Subcutaneous adipose tissue (tissue), 4 donors: Measurements from ENCODE around the gene SLC25A22. TPM values are rescaled to one million over a fixed set of nuclear protein-coding genes. Genes with fewer than 3 reads are reported as not detected.

Experiments
- total RNA-seq, 4 donors: library from RNA; depleted of rRNA; stranded (reverse); fragments of >200 nt; gene quantifications; one replicate each; pipeline ENCODE4 v1.1.0, GENCODE V29; 2016
- TF ChIP-seq, protein P1 (sequence below): fragments of 450-650 bp; IDR thresholded peaks from one replicate; pipeline ENCODE4 v1.5.1; 2016; ENCODE audit warnings: low read depth, mild to moderate bottlenecking, control low read depth, antibody characterized with exemption, moderate library complexity

The SLC25A22 gene
- total RNA-seq, 4 donors from 2014 or later = 2.5 to 12.8 (median 3.7) TPM

DNA sequence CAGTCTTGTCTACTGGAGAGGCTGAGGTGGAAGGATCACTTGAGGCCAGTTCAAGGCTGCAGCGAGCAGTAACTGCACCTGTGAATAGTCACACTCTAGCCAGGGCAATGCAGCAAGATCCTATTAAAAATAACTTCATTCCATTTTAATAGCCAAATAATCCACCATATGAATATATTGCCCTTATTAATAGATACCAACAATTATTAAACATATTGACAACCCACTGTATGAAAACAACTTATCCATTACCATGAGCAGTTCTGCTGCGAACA is 31.2 kb downstream of the SLC25A22 start:
- TF ChIP-seq, protein P1, sequence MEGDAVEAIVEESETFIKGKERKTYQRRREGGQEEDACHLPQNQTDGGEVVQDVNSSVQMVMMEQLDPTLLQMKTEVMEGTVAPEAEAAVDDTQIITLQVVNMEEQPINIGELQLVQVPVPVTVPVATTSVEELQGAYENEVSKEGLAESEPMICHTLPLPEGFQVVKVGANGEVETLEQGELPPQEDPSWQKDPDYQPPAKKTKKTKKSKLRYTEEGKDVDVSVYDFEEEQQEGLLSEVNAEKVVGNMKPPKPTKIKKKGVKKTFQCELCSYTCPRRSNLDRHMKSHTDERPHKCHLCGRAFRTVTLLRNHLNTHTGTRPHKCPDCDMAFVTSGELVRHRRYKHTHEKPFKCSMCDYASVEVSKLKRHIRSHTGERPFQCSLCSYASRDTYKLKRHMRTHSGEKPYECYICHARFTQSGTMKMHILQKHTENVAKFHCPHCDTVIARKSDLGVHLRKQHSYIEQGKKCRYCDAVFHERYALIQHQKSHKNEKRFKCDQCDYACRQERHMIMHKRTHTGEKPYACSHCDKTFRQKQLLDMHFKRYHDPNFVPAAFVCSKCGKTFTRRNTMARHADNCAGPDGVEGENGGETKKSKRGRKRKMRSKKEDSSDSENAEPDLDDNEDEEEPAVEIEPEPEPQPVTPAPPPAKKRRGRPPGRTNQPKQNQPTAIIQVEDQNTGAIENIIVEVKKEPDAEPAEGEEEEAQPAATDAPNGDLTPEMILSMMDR = no peak

DNA sequence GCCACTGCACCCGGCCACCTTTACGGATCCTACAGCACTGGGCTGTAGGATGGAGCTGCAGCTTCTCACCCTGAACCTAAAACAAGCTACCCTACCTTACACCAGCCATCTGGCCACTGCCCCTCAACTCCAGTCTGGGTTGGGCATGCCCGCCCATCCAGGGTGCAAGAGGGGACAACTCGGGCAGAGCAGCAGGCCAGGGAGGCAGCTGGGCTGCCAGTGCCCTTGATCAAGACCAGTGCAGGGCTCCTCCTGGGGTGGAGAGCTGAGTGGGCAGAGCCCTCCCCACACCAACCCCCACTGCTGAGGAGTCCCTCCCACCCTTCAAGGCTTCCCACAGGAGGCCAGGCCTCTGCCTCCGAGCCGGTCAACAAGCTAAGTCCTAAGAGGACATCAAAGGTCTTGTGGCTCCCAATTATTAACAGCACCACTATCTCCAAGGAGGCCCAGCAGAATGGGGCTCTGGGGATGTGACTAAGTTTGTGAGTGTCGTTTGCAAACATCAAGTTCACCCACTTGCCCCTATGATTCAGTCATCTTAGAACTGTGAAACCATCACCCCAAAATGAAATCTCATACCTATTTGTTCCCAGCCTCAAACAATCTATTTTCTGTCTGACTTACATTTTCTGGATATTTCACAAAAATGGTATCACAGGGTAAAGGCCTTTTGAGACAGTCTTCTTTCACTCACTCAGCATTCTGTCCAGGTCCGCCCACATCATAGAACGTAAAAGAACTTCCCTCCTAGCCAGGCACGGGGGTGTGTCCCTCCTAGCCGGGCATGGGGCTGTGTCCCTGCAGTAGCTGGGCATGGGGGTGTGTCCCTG is 31.8 kb downstream of the SLC25A22 start:
- TF ChIP-seq, protein P1 = no peak

DNA sequence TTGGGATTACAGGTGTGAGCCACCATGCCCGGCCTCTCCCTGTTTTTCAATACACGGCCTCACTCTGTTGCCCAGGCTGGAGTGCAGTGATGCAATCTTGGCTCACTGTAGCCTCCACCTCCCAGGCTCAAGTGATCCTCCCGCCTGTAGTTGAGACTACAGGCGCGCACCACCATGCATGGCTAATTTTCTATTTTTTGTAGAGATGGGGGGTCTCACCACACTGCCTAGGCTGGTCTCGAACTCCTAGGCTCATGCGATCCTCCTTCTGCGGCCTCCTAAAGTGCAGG is 32.3 kb downstream of the SLC25A22 start:
- TF ChIP-seq, protein P1 = no peak

DNA sequence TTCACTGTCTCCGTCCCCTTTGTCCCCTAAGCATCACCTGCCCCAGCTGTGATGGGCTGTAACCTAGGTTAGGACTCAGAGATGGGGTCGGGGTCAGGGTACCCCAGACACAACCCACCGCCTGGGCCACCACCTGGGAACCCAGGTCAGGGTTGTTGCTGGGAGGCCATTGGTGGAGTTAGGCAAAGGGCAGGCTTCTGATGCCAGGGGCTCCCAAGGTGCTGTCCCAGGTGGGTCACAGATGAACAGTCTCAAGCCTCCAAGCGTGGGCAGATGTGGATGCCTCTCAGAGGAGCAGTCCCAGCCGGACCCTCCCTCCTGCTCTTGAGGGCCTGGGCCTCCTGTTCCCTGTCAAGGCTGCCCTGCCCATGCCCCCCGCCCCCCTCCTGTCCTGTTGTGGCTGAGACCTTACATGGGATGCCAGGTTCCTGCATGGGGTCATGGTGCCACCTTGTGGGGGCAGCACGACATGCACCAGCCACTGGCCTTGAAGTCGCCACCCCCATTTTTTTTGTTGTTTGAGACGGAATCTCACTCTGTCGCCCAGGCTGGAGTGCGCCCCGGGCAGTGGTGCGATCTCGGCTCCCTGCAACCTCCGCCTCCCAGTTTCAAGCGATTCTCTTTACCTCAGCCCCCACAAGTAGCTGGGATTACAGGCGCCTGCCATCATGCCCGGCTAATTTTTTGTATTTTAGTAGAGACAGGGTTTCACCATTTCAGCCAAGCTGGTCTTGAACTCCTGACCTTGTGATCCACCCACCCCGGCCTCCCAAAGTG is 32.9 kb downstream of the SLC25A22 start:
- TF ChIP-seq, protein P1 = no peak

DNA sequence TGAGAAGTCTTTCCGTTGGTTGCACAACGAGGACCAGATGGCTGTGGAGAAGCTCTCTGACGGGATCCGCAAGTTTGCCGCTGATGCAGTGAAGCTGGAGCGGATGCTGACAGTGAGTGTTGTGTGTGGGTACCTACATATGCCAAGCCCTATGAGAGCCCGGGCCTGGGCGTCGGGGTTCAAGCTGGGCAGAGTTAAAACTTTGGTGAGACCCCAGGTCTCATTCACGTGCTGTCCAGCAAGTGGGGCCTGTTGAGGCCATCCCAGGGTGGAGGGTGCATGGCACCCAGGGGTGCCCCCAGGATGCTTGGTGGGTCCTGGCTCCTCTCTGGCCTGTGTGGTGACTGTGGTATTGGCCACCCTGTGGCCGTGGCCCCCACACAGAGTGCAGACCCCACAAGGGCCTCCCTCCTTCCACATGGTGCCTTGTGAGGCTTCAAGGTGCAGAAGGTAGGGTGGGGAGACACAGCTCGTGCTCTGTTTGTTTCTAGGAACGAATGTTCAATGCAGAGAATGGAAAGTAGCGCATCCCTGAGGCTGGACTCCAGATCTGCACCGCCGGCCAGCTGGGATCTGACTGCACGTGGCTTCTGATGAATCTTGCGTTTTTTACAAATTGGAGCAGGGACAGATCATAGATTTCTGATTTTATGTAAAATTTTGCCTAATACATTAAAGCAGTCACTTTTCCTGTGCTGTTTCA is 33.6 kb downstream of the SLC25A22 start:
- TF ChIP-seq, protein P1 = no peak

DNA sequence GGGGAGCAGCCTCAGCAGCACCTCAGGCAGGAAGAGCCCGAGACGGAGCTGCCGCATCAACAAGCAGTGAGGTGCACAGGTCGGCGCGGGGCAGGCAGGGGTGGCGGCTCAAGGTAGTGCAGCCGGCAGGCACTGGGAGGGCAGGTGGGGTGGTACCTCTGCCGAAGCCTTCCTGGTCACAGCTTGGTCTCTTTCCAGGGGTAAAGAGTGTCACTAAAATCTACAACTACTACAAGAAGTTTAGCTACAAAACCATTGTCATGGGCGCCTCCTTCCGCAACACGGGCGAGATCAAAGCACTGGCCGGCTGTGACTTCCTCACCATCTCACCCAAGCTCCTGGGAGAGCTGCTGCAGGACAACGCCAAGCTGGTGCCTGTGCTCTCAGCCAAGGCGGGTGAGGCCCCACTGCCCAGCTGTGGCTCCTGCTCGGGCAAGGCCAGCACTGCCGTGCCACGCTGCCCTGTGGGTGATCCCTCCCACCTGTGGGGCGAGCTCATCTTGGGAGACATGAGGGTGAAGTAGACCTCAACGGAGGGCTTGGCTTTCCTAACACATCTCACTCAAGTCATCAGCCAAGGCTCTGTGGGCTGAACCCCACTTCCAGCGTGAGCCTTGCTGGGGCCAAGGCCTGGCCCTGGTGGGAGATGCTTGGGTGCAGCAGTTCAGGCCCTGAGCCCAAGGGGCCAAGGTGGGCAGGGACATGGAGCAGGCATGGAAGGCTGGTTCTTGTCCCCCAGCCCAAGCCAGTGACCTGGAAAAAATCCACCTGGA is 34.3 kb downstream of the SLC25A22 start:
- TF ChIP-seq, protein P1 = no peak
